ENCODE data around the gene PCMTD2.
"Not testable (repeated sequence)": the region's sequence is repeated elsewhere in the genome, so short reads cannot be mapped to it uniquely, and the experiment has no call there.

PCMTD2 gene

GRCh38 chr20:64231621-64232550 lies 23.7 kb upstream of the PCMTD2 start:
- Histone ChIP-seq H3K36me3 (ENCODE audit: control insufficient read depth, insufficient read depth, low read length) (no peaks in the 10 kb centered on the region; the same call in 1 of the 2 replicates), H3K27me3 (ENCODE audit: control insufficient read depth, insufficient read depth, low read length) (no peaks in the 10 kb centered on the region), H3K4me1 (ENCODE audit: control insufficient read depth, insufficient read depth, low read length) (no peaks in the 10 kb centered on the region), H3K4me3 (ENCODE audit: low read length) (no peak overlapping the region), H3K27ac (ENCODE audit: low read length) (no peak overlapping the region), H3K9me3 (ENCODE audit: control insufficient read depth, insufficient read depth, low read length) (no peaks in the 10 kb centered on the region)
- DNase-seq (ENCODE audit: low read depth, low spot score) = no peak
- no CpG with 5 or more reads among the region's 27 CpGs for WGBS (ENCODE audit: insufficient coverage, insufficient read length)

- no peaks in the 10 kb centered on the region for H3K4me1 ChIP-seq (ENCODE audit: control insufficient read depth, insufficient read depth, low read length)
- H3K4me3 ChIP-seq (ENCODE audit: low read length) = no peak overlapping the region
- no peak overlapping the region for H3K27ac ChIP-seq (ENCODE audit: low read length)
- no peaks in the 10 kb centered on the region; the same call in 1 of the 2 replicates for H3K36me3 ChIP-seq (ENCODE audit: control insufficient read depth, insufficient read depth, low read length)
- H3K9me3 ChIP-seq (ENCODE audit: control insufficient read depth, insufficient read depth, low read length) = no peaks in the 10 kb centered on the region
- no peak for DNase-seq (ENCODE audit: low read depth, low spot score)
- no CpG with 5 or more reads among the region's 3 CpGs for WGBS (ENCODE audit: insufficient coverage, insufficient read length)
- H3K27me3 ChIP-seq (ENCODE audit: control insufficient read depth, insufficient read depth, low read length) = no peaks in the 10 kb centered on the region
These were observed 22.8 kb upstream of the PCMTD2 start for GRCh38 chr20:64232794-64233193.

GRCh38 chr20:64233725-64234124 lies 21.8 kb upstream of the PCMTD2 start:
- Histone ChIP-seq H3K27ac (ENCODE audit: low read length) (no peak overlapping the region), H3K4me3 (ENCODE audit: low read length) (no peak overlapping the region), H3K4me1 (ENCODE audit: control insufficient read depth, insufficient read depth, low read length) (no peaks in the 10 kb centered on the region), H3K36me3 (ENCODE audit: control insufficient read depth, insufficient read depth, low read length) (no peaks in the 10 kb centered on the region; the same call in 1 of the 2 replicates), H3K9me3 (ENCODE audit: control insufficient read depth, insufficient read depth, low read length) (no peaks in the 10 kb centered on the region), H3K27me3 (ENCODE audit: control insufficient read depth, insufficient read depth, low read length) (no peaks in the 10 kb centered on the region)
- no peak for DNase-seq (ENCODE audit: low read depth, low spot score)
- no CpG with 5 or more reads among the region's 5 CpGs for WGBS (ENCODE audit: insufficient coverage, insufficient read length)

GRCh38 chr20:64234291-64234791 lies 21.2 kb upstream of the PCMTD2 start:
- no peaks in the 10 kb centered on the region for H3K27me3 ChIP-seq (ENCODE audit: control insufficient read depth, insufficient read depth, low read length)
- H3K36me3 ChIP-seq (ENCODE audit: control insufficient read depth, insufficient read depth, low read length) = no peaks in the 10 kb centered on the region; the same call in 1 of the 2 replicates
- no peaks in the 10 kb centered on the region for H3K4me1 ChIP-seq (ENCODE audit: control insufficient read depth, insufficient read depth, low read length)
- no CpG with 5 or more reads among the region's 11 CpGs for WGBS (ENCODE audit: insufficient coverage, insufficient read length)
- DNase-seq (ENCODE audit: low read depth, low spot score) = no peak
- H3K27ac ChIP-seq (ENCODE audit: low read length) = no peak overlapping the region
- H3K4me3 ChIP-seq (ENCODE audit: low read length) = no peak overlapping the region
- no peaks in the 10 kb centered on the region for H3K9me3 ChIP-seq (ENCODE audit: control insufficient read depth, insufficient read depth, low read length)

GRCh38 chr20:64234921-64235565 lies 20.5 kb upstream of the PCMTD2 start:
- H3K27me3 ChIP-seq (ENCODE audit: control insufficient read depth, insufficient read depth, low read length); H3K27ac ChIP-seq (ENCODE audit: low read length); H3K36me3 ChIP-seq (ENCODE audit: control insufficient read depth, insufficient read depth, low read length); H3K9me3 ChIP-seq (ENCODE audit: control insufficient read depth, insufficient read depth, low read length); H3K4me3 ChIP-seq (ENCODE audit: low read length); H3K4me1 ChIP-seq (ENCODE audit: control insufficient read depth, insufficient read depth, low read length); DNase-seq (ENCODE audit: low read depth, low spot score): not testable (repeated sequence)
- no CpG with 5 or more reads among the region's 17 CpGs for WGBS (ENCODE audit: insufficient coverage, insufficient read length)

GRCh38 chr20:64236137-64237088 lies 19.1 kb upstream of the PCMTD2 start:
- H3K9me3 ChIP-seq (ENCODE audit: control insufficient read depth, insufficient read depth, low read length) = no peaks in the 10 kb centered on the region
- no peak overlapping the region for H3K4me3 ChIP-seq (ENCODE audit: low read length)
- DNase-seq (ENCODE audit: low read depth, low spot score) = no peak
- no peaks in the 10 kb centered on the region for H3K27me3 ChIP-seq (ENCODE audit: control insufficient read depth, insufficient read depth, low read length)
- no CpG with 5 or more reads among the region's 27 CpGs for WGBS (ENCODE audit: insufficient coverage, insufficient read length)
- H3K36me3 ChIP-seq (ENCODE audit: control insufficient read depth, insufficient read depth, low read length) = no peaks in the 10 kb centered on the region; the same call in 1 of the 2 replicates
- H3K27ac ChIP-seq (ENCODE audit: low read length) = no peak overlapping the region
- H3K4me1 ChIP-seq (ENCODE audit: control insufficient read depth, insufficient read depth, low read length) = no peaks in the 10 kb centered on the region

GRCh38 chr20:64237316-64237715 lies 18.2 kb upstream of the PCMTD2 start:
- no peak overlapping the region for H3K27ac ChIP-seq (ENCODE audit: low read length)
- no CpG with 5 or more reads among the region's 17 CpGs for WGBS (ENCODE audit: insufficient coverage, insufficient read length)
- H3K27me3 ChIP-seq (ENCODE audit: control insufficient read depth, insufficient read depth, low read length) = no peaks in the 10 kb centered on the region
- no peaks in the 10 kb centered on the region for H3K4me1 ChIP-seq (ENCODE audit: control insufficient read depth, insufficient read depth, low read length)
- no peaks in the 10 kb centered on the region for H3K36me3 ChIP-seq (ENCODE audit: control insufficient read depth, insufficient read depth, low read length)
- no peak overlapping the region for H3K4me3 ChIP-seq (ENCODE audit: low read length)
- no peak for DNase-seq (ENCODE audit: low read depth, low spot score)
- no peaks in the 10 kb centered on the region for H3K9me3 ChIP-seq (ENCODE audit: control insufficient read depth, insufficient read depth, low read length)

- H3K4me3 ChIP-seq (ENCODE audit: low read length) = no peak overlapping the region
- no peaks in the 10 kb centered on the region for H3K4me1 ChIP-seq (ENCODE audit: control insufficient read depth, insufficient read depth, low read length)
- WGBS (ENCODE audit: insufficient coverage, insufficient read length) = no CpG with 5 or more reads among the region's 11 CpGs
- no peak overlapping the region for H3K27ac ChIP-seq (ENCODE audit: low read length)
- no peaks in the 10 kb centered on the region for H3K36me3 ChIP-seq (ENCODE audit: control insufficient read depth, insufficient read depth, low read length)
- H3K27me3 ChIP-seq (ENCODE audit: control insufficient read depth, insufficient read depth, low read length) = no peaks in the 10 kb centered on the region
- no peaks in the 10 kb centered on the region for H3K9me3 ChIP-seq (ENCODE audit: control insufficient read depth, insufficient read depth, low read length)
- DNase-seq (ENCODE audit: low read depth, low spot score) = no peak
These were observed 17.3 kb upstream of the PCMTD2 start for GRCh38 chr20:64238115-64238825.

GRCh38 chr20:64238851-64239387 lies 16.6 kb upstream of the PCMTD2 start:
- Histone ChIP-seq H3K27ac (ENCODE audit: low read length) (no peak overlapping the region), H3K36me3 (ENCODE audit: control insufficient read depth, insufficient read depth, low read length) (no peaks in the 10 kb centered on the region), H3K27me3 (ENCODE audit: control insufficient read depth, insufficient read depth, low read length) (no peaks in the 10 kb centered on the region), H3K4me1 (ENCODE audit: control insufficient read depth, insufficient read depth, low read length) (no peaks in the 10 kb centered on the region), H3K9me3 (ENCODE audit: control insufficient read depth, insufficient read depth, low read length) (no peaks in the 10 kb centered on the region), H3K4me3 (ENCODE audit: low read length) (no peak overlapping the region)
- no peak for DNase-seq (ENCODE audit: low read depth, low spot score)
- no CpG with 5 or more reads among the region's 7 CpGs for WGBS (ENCODE audit: insufficient coverage, insufficient read length)
